ENCODE data around the gene LOXL3. TPM values are rescaled to one million over a fixed set of nuclear protein-coding genes. Genes with fewer than 3 reads are reported as not detected.

The LOXL3 gene
- total RNA-seq, 1 donor from 2014 or later = 62.1 TPM

DNA sequence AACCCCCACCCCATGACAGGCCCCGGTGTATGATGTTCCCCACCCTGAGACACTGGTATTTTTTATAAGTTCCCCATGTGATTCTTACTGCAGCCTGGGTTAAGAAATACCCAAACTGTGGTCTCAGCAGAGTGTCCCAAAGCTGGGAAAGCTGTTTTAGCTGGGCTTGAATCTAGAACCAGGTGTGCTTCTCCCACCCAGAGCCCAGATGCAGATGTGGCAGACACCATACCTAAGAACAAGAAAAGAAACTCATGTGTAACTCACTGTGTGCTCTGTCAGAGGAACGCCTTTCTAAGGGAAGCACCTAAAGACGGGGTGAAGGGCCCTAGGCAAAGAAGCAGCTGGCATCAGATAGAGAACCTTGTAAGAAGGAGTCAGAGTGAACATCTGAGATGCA is 24.7 kb upstream of the LOXL3 start:
- Mint-ChIP-seq H3K27me3 (ENCODE audit: unreplicated experiment) (no peaks in the 10 kb centered on the region), H3K4me3 (ENCODE audit: unreplicated experiment) (no peak overlapping the region), H3K27ac (ENCODE audit: unreplicated experiment) (no peak overlapping the region), H3K9me3 (ENCODE audit: unreplicated experiment) (peaks cover 4% of the 10 kb centered on the region), H3K4me1 (ENCODE audit: unreplicated experiment) (peaks cover 19% of the 10 kb centered on the region), H3K36me3 (ENCODE audit: unreplicated experiment) (no peaks in the 10 kb centered on the region)
- TF ChIP-seq, protein P1, sequence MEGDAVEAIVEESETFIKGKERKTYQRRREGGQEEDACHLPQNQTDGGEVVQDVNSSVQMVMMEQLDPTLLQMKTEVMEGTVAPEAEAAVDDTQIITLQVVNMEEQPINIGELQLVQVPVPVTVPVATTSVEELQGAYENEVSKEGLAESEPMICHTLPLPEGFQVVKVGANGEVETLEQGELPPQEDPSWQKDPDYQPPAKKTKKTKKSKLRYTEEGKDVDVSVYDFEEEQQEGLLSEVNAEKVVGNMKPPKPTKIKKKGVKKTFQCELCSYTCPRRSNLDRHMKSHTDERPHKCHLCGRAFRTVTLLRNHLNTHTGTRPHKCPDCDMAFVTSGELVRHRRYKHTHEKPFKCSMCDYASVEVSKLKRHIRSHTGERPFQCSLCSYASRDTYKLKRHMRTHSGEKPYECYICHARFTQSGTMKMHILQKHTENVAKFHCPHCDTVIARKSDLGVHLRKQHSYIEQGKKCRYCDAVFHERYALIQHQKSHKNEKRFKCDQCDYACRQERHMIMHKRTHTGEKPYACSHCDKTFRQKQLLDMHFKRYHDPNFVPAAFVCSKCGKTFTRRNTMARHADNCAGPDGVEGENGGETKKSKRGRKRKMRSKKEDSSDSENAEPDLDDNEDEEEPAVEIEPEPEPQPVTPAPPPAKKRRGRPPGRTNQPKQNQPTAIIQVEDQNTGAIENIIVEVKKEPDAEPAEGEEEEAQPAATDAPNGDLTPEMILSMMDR (IDR thresholded peaks at IDR 0.05) = no peak
- DNase-seq (ENCODE audit: extremely low spot score, unreplicated experiment) = no peak

GRCh38 chr2:74577448-74577847 is 23.7 kb upstream of the LOXL3 start:
- H3K9me3 Mint-ChIP-seq (ENCODE audit: unreplicated experiment) = peaks cover 4% of the 10 kb centered on the region
- H3K27me3 Mint-ChIP-seq (ENCODE audit: unreplicated experiment) = no peaks in the 10 kb centered on the region
- DNase-seq (ENCODE audit: extremely low spot score, unreplicated experiment) = no peak
- H3K36me3 Mint-ChIP-seq (ENCODE audit: unreplicated experiment) = no peaks in the 10 kb centered on the region
- no peak overlapping the region for H3K27ac Mint-ChIP-seq (ENCODE audit: unreplicated experiment)
- no peak overlapping the region for H3K4me3 Mint-ChIP-seq (ENCODE audit: unreplicated experiment)
- TF ChIP-seq, protein P1 (IDR thresholded peaks at IDR 0.05) = no peak
- peaks cover 17% of the 10 kb centered on the region for H3K4me1 Mint-ChIP-seq (ENCODE audit: unreplicated experiment)

- DNase-seq (ENCODE audit: extremely low spot score, unreplicated experiment) = no peak
- H3K4me3 Mint-ChIP-seq (ENCODE audit: unreplicated experiment) = no peak overlapping the region
- H3K27me3 Mint-ChIP-seq (ENCODE audit: unreplicated experiment) = no peaks in the 10 kb centered on the region
- H3K27ac Mint-ChIP-seq (ENCODE audit: unreplicated experiment) = no peak overlapping the region
- no peaks in the 10 kb centered on the region for H3K36me3 Mint-ChIP-seq (ENCODE audit: unreplicated experiment)
- TF ChIP-seq, protein P1 (IDR thresholded peaks at IDR 0.05) = no peak
- peaks cover 4% of the 10 kb centered on the region for H3K9me3 Mint-ChIP-seq (ENCODE audit: unreplicated experiment)
- peaks cover 17% of the 10 kb centered on the region for H3K4me1 Mint-ChIP-seq (ENCODE audit: unreplicated experiment)
These were observed 23.1 kb upstream of the LOXL3 start for GRCh38 chr2:74576863-74577229.

DNA sequence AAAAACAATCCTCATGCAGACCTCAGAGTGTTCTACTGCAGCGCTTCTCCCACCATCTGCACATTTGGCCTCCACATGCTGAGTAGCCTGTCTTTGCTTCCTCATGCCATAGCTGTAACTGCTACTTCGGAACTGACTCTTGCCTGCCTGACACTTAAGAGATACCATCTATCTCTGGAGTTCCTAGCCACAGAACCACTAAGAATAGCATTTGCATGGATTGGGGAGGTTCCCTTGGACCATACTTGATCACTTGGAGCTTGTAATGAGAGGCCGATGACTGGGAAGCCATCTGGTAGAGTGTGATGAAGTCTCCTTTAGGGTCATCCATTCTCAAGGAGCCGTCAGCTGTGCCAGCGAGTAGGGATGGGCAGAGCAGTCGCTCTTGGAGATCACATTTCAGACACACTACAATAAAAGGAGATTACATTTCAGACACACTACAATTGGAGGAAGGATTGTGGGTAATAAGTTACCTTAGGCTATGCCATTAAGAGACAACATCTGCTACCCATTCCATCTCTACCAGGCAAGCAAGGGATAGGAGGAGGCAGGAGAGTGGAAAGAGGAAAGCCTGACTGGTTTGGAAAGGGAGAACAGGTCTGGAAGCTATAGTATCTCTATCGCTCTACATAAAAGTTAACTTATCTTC is 22.6 kb upstream of the LOXL3 start:
- no peak for DNase-seq (ENCODE audit: extremely low spot score, unreplicated experiment)
- Mint-ChIP-seq H3K27me3 (ENCODE audit: unreplicated experiment) (no peaks in the 10 kb centered on the region), H3K9me3 (ENCODE audit: unreplicated experiment) (peaks cover 4% of the 10 kb centered on the region), H3K27ac (ENCODE audit: unreplicated experiment) (no peak overlapping the region), H3K36me3 (ENCODE audit: unreplicated experiment) (no peaks in the 10 kb centered on the region), H3K4me1 (ENCODE audit: unreplicated experiment) (peaks cover 17% of the 10 kb centered on the region), H3K4me3 (ENCODE audit: unreplicated experiment) (no peak overlapping the region)
- TF ChIP-seq, protein P1 (IDR thresholded peaks at IDR 0.05) = no peak

- Mint-ChIP-seq H3K27me3 (ENCODE audit: unreplicated experiment) (no peaks in the 10 kb centered on the region), H3K4me1 (ENCODE audit: unreplicated experiment) (peaks cover 17% of the 10 kb centered on the region), H3K36me3 (ENCODE audit: unreplicated experiment) (no peaks in the 10 kb centered on the region), H3K27ac (ENCODE audit: unreplicated experiment) (no peak overlapping the region), H3K9me3 (ENCODE audit: unreplicated experiment) (peaks cover 4% of the 10 kb centered on the region), H3K4me3 (ENCODE audit: unreplicated experiment) (no peak overlapping the region)
- TF ChIP-seq, protein P1 (IDR thresholded peaks at IDR 0.05) = no peak
- no peak for DNase-seq (ENCODE audit: extremely low spot score, unreplicated experiment)
These were observed 21.6 kb upstream of the LOXL3 start for GRCh38 chr2:74575320-74575719.

Data from osteocyte (in vitro differentiated cells).